GM12878 (cell line): ENCODE measurements around the gene PCYOX1L. TPM values are rescaled to one million over a fixed set of nuclear protein-coding genes. Genes with fewer than 3 reads are reported as not detected.

Source experiments
- ATAC-seq: fragments of 200-7000 bp; cut with Tn5 transposase; 3 replicates; pipeline ENCODE4 v1.9.1; 2020; ENCODE audit warnings: mild to moderate bottlenecking, moderate library complexity
- BruUV-seq: library from RNA; stranded (reverse); fragments of 400-500 nt; replicated peaks from 2 replicates; lab custom pipeline; 2021; lab: Mats Ljungman, UMichigan
- CTCF ChIA-PET: fragments of 300-600 bp; sonication (Branson Sonifier 250); formaldehyde crosslinking; extraction: SDS; loops from one replicate; lab custom pipeline; 2021; ENCODE audit warnings: inconsistent platforms; lab: Yijun Ruan, JAX
- POLR2A ChIA-PET: fragments of 350-600 bp; formaldehyde crosslinking; extraction: SDS; loops from one replicate; lab custom pipeline; 2021; ENCODE audit warnings: inconsistent platforms; lab: Charles Lee
- RAD21 ChIA-PET: fragments of 300-600 bp; sonication (Branson Sonifier 250); formaldehyde crosslinking; loops from one replicate; lab custom pipeline; 2023; ENCODE audit warnings: antibody characterized with exemption; ENCODE audit not compliant: unreplicated experiment; lab: Charles Lee
- SMC1A ChIA-PET: fragments of 300-600 bp; sonication (Branson Sonifier 250); formaldehyde crosslinking; loops from one replicate; lab custom pipeline; 2023; ENCODE audit not compliant: unreplicated experiment, uncharacterized antibody; lab: Charles Lee
- DNase-seq: peaks from one replicate; pipeline ENCODE4 v3.0.0-alpha.2; 2011; ENCODE audit warnings: low read depth, low spot score
- FAIRE-seq: peaks from 3 replicates; lab custom pipeline; 2011; peaks lifted over from hg19 to GRCh38; lab: Jason Lieb, UNC
- H2AFZ ChIP-seq: 2 replicates; pipeline ENCODE4 v1.6.0; 2011; ENCODE audit warnings: low read depth, low read length, control low read depth; ENCODE audit not compliant: control insufficient read depth
- H3K27ac ChIP-seq: 2 replicates; pipeline ENCODE4 v1.5.1; 2011; ENCODE audit warnings: control low read depth; ENCODE audit not compliant: control insufficient read depth, insufficient read depth
- H3K27me3 ChIP-seq, 2 experiments: replicated peaks in 1 of 2; 2 replicates each; pipeline versions ENCODE4 v1.6.0 to v1.6.1; 2011; ENCODE audit warnings: low read length in 1 of 2; ENCODE audit not compliant: control insufficient read depth in 2 of 2, insufficient read depth in 2 of 2
- H3K36me3 ChIP-seq, 2 experiments: 2 replicates each; pipeline ENCODE4 v1.5.1; 2011; ENCODE audit warnings: low read length in 1 of 2; ENCODE audit not compliant: control insufficient read depth in 2 of 2, insufficient read depth in 2 of 2
- H3K4me1 ChIP-seq: 2 replicates; pipeline ENCODE4 v1.6.1; 2011; ENCODE audit warnings: mild to moderate bottlenecking, low read length, moderate library complexity, mixed read lengths; ENCODE audit not compliant: control insufficient read depth, insufficient read depth
- H3K4me2 ChIP-seq: 2 replicates; pipeline ENCODE4 v1.6.0; 2011; ENCODE audit warnings: control low read depth; ENCODE audit not compliant: control insufficient read depth, insufficient read depth
- H3K4me3 ChIP-seq: fragments of 200-600 bp; sonication (generic); 2 replicates; pipeline ENCODE4 v1.5.1; 2016
- H3K79me2 ChIP-seq: 2 replicates; pipeline ENCODE4 v1.6.0; 2011; ENCODE audit warnings: low read length; ENCODE audit not compliant: control insufficient read depth, insufficient read depth
- H3K9ac ChIP-seq: 2 replicates; pipeline ENCODE4 v1.8.0; 2011; ENCODE audit warnings: low read length, control low read depth, mixed read lengths; ENCODE audit not compliant: control insufficient read depth, insufficient read depth
- H3K9me3 ChIP-seq: replicated peaks from 3 replicates; pipeline ENCODE4 v1.5.1; 2011; ENCODE audit warnings: mild to moderate bottlenecking, low read length; ENCODE audit not compliant: control insufficient read depth, insufficient read depth
- H4K20me1 ChIP-seq: 2 replicates; pipeline ENCODE4 v1.6.0; 2011; ENCODE audit not compliant: control insufficient read depth, insufficient read depth
- EZH2 ChIP-seq: IDR thresholded peaks from 2 replicates; pipeline ENCODE4 v1.6.1; 2012; ENCODE audit warnings: low read depth, mild to moderate bottlenecking, control low read depth, inconsistent platforms, low read length, borderline replicate concordance; ENCODE audit not compliant: control insufficient read depth
- KLF5 ChIP-seq: fragments of 450-650 bp; IDR thresholded peaks from 2 replicates; pipeline ENCODE4 v1.6.1; 2014; ENCODE audit warnings: mild to moderate bottlenecking; ENCODE audit not compliant: partially characterized antibody
- MEF2B ChIP-seq: fragments of 450-650 bp; IDR thresholded peaks from 2 replicates; pipeline ENCODE4 v1.6.1; 2018; ENCODE audit warnings: mild to moderate bottlenecking, moderate library complexity; ENCODE audit not compliant: partially characterized antibody, poor library complexity, severe bottlenecking
- POLR2A ChIP-seq: IDR thresholded peaks from 2 replicates; pipeline ENCODE4 v1.6.1; 2011; ENCODE audit warnings: low read depth, mild to moderate bottlenecking, low read length
- POLR2AphosphoS5 ChIP-seq: IDR thresholded peaks from 2 replicates; pipeline ENCODE4 v1.6.1; 2011; ENCODE audit warnings: mild to moderate bottlenecking, low read length, inconsistent platforms
- RAD21 ChIP-seq: IDR thresholded peaks from 2 replicates; pipeline ENCODE4 v1.6.1; 2011; ENCODE audit warnings: mild to moderate bottlenecking, low read depth, low read length, moderate library complexity; ENCODE audit not compliant: insufficient read depth
- RFX5 ChIP-seq: IDR thresholded peaks from 2 replicates; pipeline ENCODE4 v1.6.1; 2011; ENCODE audit warnings: low read depth, low read length, improper control_type of control experiment
- SMAD5 ChIP-seq: IDR thresholded peaks from 2 replicates; pipeline ENCODE4 v1.6.1; 2016; ENCODE audit warnings: antibody characterized with exemption, low read depth
- WGBS: methylation state at CpG from one replicate; pipeline ENCODE4 v1.1.6; 2016; ENCODE audit warnings: low lambda C conversion rate; ENCODE audit not compliant: insufficient replicate concordance, insufficient coverage; ENCODE audit errors: missing lambda C conversion rate; 5-methylcytosine and 5-hydroxymethylcytosine counted together
- in situ Hi-C: fragments of 300-500 bp; cut with MboI; formaldehyde crosslinking; loops from 9 replicates; pipeline ENCODE4 v1.14.3; 2018; ENCODE audit warnings: mixed read lengths
- intact Hi-C: fragments of 100-400 bp; cut with micrococcal nuclease; formaldehyde crosslinking; loops from one replicate; pipeline ENCODE4 v1.14.2; 2022; ENCODE audit not compliant: unreplicated experiment
- polyA plus RNA-seq, 11 experiments: library from polyadenylated mRNA; depleted of rRNA in 4 of 11; unstranded in 6 of 11; stranded (reverse) in 5 of 11; fragments of >200 nt; fragmentation: Nextera tagmentation in 4 of 11; fragmentation: Illumina TruSeq in 1 of 11; extraction: Ambion mirVana in 4 of 11; extraction: Trizol in 1 of 11; gene quantifications; 1 replicate in 1 of 11; 2 replicates in 10 of 11; pipeline versions ENCODE4 v1.2.1 to v1.2.3, GENCODE V29; 2011 to 2016; ENCODE audit warnings: inconsistent platforms in 2 of 11, missing spikeins in 2 of 11, low read depth in 1 of 11
- total RNA-seq, 4 experiments: library from RNA; depleted of rRNA in 3 of 4; stranded (reverse); fragments of >200 nt in 3 of 4; fragmentation: Illumina TruSeq in 1 of 4; extraction: Trizol in 1 of 4; gene quantifications; 2 replicates each; pipeline versions ENCODE4 v1.2.1 to v1.2.3, GENCODE V29; 2013 to 2021
- TF ChIP-seq, protein P1 (sequence below): fragments of 450-650 bp; IDR thresholded peaks from 2 replicates; pipeline ENCODE4 v1.6.1; 2017; ENCODE audit warnings: antibody characterized with exemption, mild to moderate bottlenecking, moderate library complexity
- TF ChIP-seq, protein P2 (sequence below): fragments of 450-650 bp; IDR thresholded peaks from 2 replicates; pipeline ENCODE4 v1.6.1; 2017; ENCODE audit warnings: low read depth, mild to moderate bottlenecking, moderate library complexity
- TF ChIP-seq, protein P3 (sequence below): fragments of 450-650 bp; IDR thresholded peaks from 2 replicates; pipeline ENCODE4 v1.6.1; 2017; ENCODE audit warnings: borderline replicate concordance
- TF ChIP-seq, protein P4 (sequence below): fragments of 450-650 bp; IDR thresholded peaks from 2 replicates; pipeline ENCODE4 v1.6.1; 2016; ENCODE audit warnings: mild to moderate bottlenecking
- TF ChIP-seq, protein P5 (sequence below): fragments of 150-350 bp; IDR thresholded peaks from 2 replicates; pipeline ENCODE4 v1.6.1; 2016; ENCODE audit warnings: low read depth, low read length

Gene PCYOX1L
- total and polyA plus RNA-seq, 10 of the 15 experiments (the other 5 are each of a cell fraction or from before 2014, with no cell fraction given): 2.9 to 17.0 (median 12.9) TPM

DNA sequence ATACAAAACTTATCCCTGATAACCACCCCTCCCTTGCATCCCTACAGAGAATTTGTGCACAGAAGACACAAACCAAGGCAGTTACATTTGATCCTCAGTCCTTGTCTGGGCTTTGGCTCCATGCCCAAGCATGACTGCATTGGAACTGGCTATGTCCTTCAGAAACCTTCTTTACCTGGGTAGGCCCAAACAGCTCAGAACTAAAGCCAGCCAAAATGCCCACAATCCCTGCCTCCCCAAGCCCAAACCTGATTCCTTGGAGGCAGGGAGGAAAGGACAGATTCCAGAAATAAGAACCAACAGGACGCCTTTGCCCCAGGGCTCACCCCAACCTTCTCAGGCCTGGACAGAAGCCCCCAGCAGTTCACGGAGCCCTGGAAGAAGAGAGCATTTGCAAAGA is 13.0 kb downstream of the PCYOX1L start:
- Histone ChIP-seq H2AFZ (no peak overlapping the region), H3K4me3 (no peak overlapping the region), H3K79me2 (no peaks in the 10 kb centered on the region), H3K27ac (no peak overlapping the region), H3K4me2 (no peak overlapping the region), H3K36me3 (no peaks in the 10 kb centered on the region), H3K9ac (no peak overlapping the region), H4K20me1 (no peaks in the 10 kb centered on the region), H3K4me1 (no peaks in the 10 kb centered on the region), H3K27me3 (no peaks in the 10 kb centered on the region; a peak in 1 of 4 replicates), H3K9me3 (no peaks in the 10 kb centered on the region)
- intact Hi-C loops: loop anchor here (1.0 kb wide), 1 partner anchor 54 kb away; no protein-coding TSS in a partner anchor
- SMC1A ChIA-PET: interaction anchor here (1.1 to 3.3 kb wide), 4 partner anchors 19 to 54 kb away, joined by 3 to 18 read pairs (median 12); partner anchors contain the start of gene GRPEL2
- FAIRE-seq (no peak), DNase-seq (no peak), ATAC-seq (no peak)
- POLR2A ChIA-PET: no interaction called here
- CTCF ChIA-PET: interaction anchor here (0.7 to 6.6 kb wide), 20 partner anchors 10 to 144 kb away, joined by 3 to 90 read pairs (median 5); partner anchors contain the start of gene GRPEL2
- 50% methylated on average over 2 of the region's 2 CpGs for WGBS
- in situ Hi-C loops: loop anchor here (5.0 kb wide), 1 partner anchor 181 kb away; the partner anchor contains the start of gene CSNK1A1
- TF ChIP-seq MEF2B (no peak), EZH2 (no peak), POLR2AphosphoS5 (no peak), RAD21 (no peak), RFX5 (no peak), KLF5 (no peak), SMAD5 (no peak), POLR2A (no peak)
- TF ChIP-seq, protein P1, sequence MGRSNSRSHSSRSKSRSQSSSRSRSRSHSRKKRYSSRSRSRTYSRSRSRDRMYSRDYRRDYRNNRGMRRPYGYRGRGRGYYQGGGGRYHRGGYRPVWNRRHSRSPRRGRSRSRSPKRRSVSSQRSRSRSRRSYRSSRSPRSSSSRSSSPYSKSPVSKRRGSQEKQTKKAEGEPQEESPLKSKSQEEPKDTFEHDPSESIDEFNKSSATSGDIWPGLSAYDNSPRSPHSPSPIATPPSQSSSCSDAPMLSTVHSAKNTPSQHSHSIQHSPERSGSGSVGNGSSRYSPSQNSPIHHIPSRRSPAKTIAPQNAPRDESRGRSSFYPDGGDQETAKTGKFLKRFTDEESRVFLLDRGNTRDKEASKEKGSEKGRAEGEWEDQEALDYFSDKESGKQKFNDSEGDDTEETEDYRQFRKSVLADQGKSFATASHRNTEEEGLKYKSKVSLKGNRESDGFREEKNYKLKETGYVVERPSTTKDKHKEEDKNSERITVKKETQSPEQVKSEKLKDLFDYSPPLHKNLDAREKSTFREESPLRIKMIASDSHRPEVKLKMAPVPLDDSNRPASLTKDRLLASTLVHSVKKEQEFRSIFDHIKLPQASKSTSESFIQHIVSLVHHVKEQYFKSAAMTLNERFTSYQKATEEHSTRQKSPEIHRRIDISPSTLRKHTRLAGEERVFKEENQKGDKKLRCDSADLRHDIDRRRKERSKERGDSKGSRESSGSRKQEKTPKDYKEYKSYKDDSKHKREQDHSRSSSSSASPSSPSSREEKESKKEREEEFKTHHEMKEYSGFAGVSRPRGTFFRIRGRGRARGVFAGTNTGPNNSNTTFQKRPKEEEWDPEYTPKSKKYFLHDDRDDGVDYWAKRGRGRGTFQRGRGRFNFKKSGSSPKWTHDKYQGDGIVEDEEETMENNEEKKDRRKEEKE: no peak
- TF ChIP-seq, protein P2, sequence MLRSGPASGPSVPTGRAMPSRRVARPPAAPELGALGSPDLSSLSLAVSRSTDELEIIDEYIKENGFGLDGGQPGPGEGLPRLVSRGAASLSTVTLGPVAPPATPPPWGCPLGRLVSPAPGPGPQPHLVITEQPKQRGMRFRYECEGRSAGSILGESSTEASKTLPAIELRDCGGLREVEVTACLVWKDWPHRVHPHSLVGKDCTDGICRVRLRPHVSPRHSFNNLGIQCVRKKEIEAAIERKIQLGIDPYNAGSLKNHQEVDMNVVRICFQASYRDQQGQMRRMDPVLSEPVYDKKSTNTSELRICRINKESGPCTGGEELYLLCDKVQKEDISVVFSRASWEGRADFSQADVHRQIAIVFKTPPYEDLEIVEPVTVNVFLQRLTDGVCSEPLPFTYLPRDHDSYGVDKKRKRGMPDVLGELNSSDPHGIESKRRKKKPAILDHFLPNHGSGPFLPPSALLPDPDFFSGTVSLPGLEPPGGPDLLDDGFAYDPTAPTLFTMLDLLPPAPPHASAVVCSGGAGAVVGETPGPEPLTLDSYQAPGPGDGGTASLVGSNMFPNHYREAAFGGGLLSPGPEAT: no peak
- TF ChIP-seq, protein P3, sequence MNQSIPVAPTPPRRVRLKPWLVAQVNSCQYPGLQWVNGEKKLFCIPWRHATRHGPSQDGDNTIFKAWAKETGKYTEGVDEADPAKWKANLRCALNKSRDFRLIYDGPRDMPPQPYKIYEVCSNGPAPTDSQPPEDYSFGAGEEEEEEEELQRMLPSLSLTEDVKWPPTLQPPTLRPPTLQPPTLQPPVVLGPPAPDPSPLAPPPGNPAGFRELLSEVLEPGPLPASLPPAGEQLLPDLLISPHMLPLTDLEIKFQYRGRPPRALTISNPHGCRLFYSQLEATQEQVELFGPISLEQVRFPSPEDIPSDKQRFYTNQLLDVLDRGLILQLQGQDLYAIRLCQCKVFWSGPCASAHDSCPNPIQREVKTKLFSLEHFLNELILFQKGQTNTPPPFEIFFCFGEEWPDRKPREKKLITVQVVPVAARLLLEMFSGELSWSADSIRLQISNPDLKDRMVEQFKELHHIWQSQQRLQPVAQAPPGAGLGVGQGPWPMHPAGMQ: no peak
- TF ChIP-seq, protein P4, sequence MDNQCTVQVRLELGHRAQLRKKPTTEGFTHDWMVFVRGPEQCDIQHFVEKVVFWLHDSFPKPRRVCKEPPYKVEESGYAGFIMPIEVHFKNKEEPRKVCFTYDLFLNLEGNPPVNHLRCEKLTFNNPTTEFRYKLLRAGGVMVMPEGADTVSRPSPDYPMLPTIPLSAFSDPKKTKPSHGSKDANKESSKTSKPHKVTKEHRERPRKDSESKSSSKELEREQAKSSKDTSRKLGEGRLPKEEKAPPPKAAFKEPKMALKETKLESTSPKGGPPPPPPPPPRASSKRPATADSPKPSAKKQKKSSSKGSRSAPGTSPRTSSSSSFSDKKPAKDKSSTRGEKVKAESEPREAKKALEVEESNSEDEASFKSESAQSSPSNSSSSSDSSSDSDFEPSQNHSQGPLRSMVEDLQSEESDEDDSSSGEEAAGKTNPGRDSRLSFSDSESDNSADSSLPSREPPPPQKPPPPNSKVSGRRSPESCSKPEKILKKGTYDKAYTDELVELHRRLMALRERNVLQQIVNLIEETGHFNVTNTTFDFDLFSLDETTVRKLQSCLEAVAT: no peak
- TF ChIP-seq, protein P5, sequence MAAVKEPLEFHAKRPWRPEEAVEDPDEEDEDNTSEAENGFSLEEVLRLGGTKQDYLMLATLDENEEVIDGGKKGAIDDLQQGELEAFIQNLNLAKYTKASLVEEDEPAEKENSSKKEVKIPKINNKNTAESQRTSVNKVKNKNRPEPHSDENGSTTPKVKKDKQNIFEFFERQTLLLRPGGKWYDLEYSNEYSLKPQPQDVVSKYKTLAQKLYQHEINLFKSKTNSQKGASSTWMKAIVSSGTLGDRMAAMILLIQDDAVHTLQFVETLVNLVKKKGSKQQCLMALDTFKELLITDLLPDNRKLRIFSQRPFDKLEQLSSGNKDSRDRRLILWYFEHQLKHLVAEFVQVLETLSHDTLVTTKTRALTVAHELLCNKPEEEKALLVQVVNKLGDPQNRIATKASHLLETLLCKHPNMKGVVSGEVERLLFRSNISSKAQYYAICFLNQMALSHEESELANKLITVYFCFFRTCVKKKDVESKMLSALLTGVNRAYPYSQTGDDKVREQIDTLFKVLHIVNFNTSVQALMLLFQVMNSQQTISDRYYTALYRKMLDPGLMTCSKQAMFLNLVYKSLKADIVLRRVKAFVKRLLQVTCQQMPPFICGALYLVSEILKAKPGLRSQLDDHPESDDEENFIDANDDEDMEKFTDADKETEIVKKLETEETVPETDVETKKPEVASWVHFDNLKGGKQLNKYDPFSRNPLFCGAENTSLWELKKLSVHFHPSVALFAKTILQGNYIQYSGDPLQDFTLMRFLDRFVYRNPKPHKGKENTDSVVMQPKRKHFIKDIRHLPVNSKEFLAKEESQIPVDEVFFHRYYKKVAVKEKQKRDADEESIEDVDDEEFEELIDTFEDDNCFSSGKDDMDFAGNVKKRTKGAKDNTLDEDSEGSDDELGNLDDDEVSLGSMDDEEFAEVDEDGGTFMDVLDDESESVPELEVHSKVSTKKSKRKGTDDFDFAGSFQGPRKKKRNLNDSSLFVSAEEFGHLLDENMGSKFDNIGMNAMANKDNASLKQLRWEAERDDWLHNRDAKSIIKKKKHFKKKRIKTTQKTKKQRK: no peak
- BruUV-seq: no TSS peak
- RAD21 ChIA-PET: interaction anchor here (1.0 to 1.6 kb wide), 3 partner anchors 10 to 53 kb away, joined by 3 to 9 read pairs (median 4); no protein-coding TSS in a partner anchor
